HepG2 (cell line): ENCODE data around the gene CISD3. TPM values are rescaled to one million over a fixed set of nuclear protein-coding genes. Genes with fewer than 3 reads are reported as not detected.

ENCODE experiments used
- PRDM10 ChIP-seq: sonication (generic); formaldehyde crosslinking; IDR thresholded peaks from 2 replicates; pipeline ENCODE4 v1.4.0; 2020; ENCODE audit warnings: low read depth, missing genetic modification reagents
- SALL1 ChIP-seq: sonication (generic); formaldehyde crosslinking; IDR thresholded peaks from 2 replicates; pipeline ENCODE4 v1.8.0; 2022; ENCODE audit warnings: mild to moderate bottlenecking, missing genetic modification reagents
- U2AF2 ChIP-seq: fragments of 200-400 bp; formaldehyde crosslinking; IDR thresholded peaks from 2 replicates; pipeline ENCODE4 v1.6.1; 2017; ENCODE audit warnings: low read depth, mild to moderate bottlenecking, low read length
- ZFAT ChIP-seq: sonication (generic); formaldehyde crosslinking; conservative IDR thresholded peaks from 2 replicates; pipeline ENCODE4 v1.8.1; 2023; ENCODE audit warnings: missing genetic modification reagents, inconsistent platforms
- ZNF510 ChIP-seq: sonication (generic); formaldehyde crosslinking; IDR thresholded peaks from 2 replicates; pipeline ENCODE4 v1.4.0; 2020; ENCODE audit warnings: low read depth, mild to moderate bottlenecking, missing genetic modification reagents
- ZNF607 ChIP-seq: sonication (generic); formaldehyde crosslinking; IDR thresholded peaks from 2 replicates; pipeline ENCODE4 v1.5.1; 2020; ENCODE audit warnings: missing genetic modification reagents, mild to moderate bottlenecking, borderline replicate concordance
- ZNF749 ChIP-seq: sonication (generic); formaldehyde crosslinking; IDR thresholded peaks from 2 replicates; pipeline ENCODE4 v1.8.0; 2022; ENCODE audit warnings: mild to moderate bottlenecking, missing genetic modification reagents, moderate library complexity, borderline replicate concordance
- polyA plus RNA-seq, 8 experiments: library from polyadenylated mRNA; depleted of rRNA in 3 of 8; stranded (reverse) in 7 of 8; unstranded in 1 of 8; fragments of >200 nt; fragmentation: Illumina TruSeq in 4 of 8; extraction: Trizol in 4 of 8; gene quantifications; 2 replicates each; pipeline versions ENCODE4 v1.2.1 to v1.2.3, GENCODE V29; 2011 to 2016; ENCODE audit warnings: low read depth in 4 of 8, missing spikeins in 1 of 8, mixed read lengths in 1 of 8; ENCODE audit not compliant: insufficient read depth in 1 of 8
- total RNA-seq, 5 experiments: library from RNA; depleted of rRNA; stranded (reverse); fragments of >200 nt; fragmentation: Illumina TruSeq; extraction: Trizol; gene quantifications; 2 replicates each; pipeline ENCODE4 v1.2.3, GENCODE V29; 2016; ENCODE audit warnings: low read depth in 1 of 5
- TF ChIP-seq, protein P1 (sequence below), 2 experiments: fragments of 450-650 bp in 1 of 2; sonication (generic) in 1 of 2; formaldehyde crosslinking in 1 of 2; IDR thresholded peaks; 2 replicates each; pipeline versions ENCODE4 v1.6.1 to v1.8.0; 2016 to 2022; ENCODE audit warnings: antibody characterized with exemption in 1 of 2, mild to moderate bottlenecking in 1 of 2, missing genetic modification reagents in 1 of 2
- TF ChIP-seq, protein P2 (sequence below): IDR thresholded peaks from 2 replicates; pipeline ENCODE4 v1.6.1; 2012; ENCODE audit warnings: low read length, improper control_type of control experiment

The CISD3 gene
- total and polyA plus RNA-seq, 2 of the 13 experiments (the other 11 are each of a cell fraction or from before 2014, with no cell fraction given) = 30.0 to 34.1 TPM

GRCh38 chr17:38750312-38751121 lies 20.4 kb downstream of the CISD3 start (continued):
- TF ChIP-seq, protein P1, sequence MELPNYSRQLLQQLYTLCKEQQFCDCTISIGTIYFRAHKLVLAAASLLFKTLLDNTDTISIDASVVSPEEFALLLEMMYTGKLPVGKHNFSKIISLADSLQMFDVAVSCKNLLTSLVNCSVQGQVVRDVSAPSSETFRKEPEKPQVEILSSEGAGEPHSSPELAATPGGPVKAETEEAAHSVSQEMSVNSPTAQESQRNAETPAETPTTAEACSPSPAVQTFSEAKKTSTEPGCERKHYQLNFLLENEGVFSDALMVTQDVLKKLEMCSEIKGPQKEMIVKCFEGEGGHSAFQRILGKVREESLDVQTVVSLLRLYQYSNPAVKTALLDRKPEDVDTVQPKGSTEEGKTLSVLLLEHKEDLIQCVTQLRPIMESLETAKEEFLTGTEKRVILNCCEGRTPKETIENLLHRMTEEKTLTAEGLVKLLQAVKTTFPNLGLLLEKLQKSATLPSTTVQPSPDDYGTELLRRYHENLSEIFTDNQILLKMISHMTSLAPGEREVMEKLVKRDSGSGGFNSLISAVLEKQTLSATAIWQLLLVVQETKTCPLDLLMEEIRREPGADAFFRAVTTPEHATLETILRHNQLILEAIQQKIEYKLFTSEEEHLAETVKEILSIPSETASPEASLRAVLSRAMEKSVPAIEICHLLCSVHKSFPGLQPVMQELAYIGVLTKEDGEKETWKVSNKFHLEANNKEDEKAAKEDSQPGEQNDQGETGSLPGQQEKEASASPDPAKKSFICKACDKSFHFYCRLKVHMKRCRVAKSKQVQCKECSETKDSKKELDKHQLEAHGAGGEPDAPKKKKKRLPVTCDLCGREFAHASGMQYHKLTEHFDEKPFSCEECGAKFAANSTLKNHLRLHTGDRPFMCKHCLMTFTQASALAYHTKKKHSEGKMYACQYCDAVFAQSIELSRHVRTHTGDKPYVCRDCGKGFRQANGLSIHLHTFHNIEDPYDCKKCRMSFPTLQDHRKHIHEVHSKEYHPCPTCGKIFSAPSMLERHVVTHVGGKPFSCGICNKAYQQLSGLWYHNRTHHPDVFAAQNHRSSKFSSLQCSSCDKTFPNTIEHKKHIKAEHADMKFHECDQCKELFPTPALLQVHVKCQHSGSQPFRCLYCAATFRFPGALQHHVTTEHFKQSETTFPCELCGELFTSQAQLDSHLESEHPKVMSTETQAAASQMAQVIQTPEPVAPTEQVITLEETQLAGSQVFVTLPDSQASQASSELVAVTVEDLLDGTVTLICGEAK (IDR thresholded peaks at IDR 0.05) = no peak
- TF ChIP-seq, protein P1 (CRISPR knock-in tag; IDR thresholded peaks at IDR 0.05) = 0 out of 2 replicates have a peak, but pooled peaks have one; percentile 17
- peak; percentile 50; the same call in 1 of the 2 replicates for TF ChIP-seq SALL1 (CRISPR knock-in tag)
- TF ChIP-seq PRDM10 (CRISPR knock-in tag) = 0 out of 2 replicates have a peak, but pooled peaks have one; percentile 42
- 0 out of 2 replicates have a peak, but pooled peaks have one; percentile 17 for TF ChIP-seq ZFAT (CRISPR knock-in tag)
- 0 out of 2 replicates have a peak, but pooled peaks have one; percentile 32 for TF ChIP-seq ZNF607 (CRISPR knock-in tag)
- no peak for TF ChIP-seq U2AF2
- TF ChIP-seq ZNF510 (CRISPR knock-in tag) = 0 out of 2 replicates have a peak, but pooled peaks have one; percentile 1
- TF ChIP-seq ZNF749 (CRISPR knock-in tag) = no peak
- TF ChIP-seq, protein P2, sequence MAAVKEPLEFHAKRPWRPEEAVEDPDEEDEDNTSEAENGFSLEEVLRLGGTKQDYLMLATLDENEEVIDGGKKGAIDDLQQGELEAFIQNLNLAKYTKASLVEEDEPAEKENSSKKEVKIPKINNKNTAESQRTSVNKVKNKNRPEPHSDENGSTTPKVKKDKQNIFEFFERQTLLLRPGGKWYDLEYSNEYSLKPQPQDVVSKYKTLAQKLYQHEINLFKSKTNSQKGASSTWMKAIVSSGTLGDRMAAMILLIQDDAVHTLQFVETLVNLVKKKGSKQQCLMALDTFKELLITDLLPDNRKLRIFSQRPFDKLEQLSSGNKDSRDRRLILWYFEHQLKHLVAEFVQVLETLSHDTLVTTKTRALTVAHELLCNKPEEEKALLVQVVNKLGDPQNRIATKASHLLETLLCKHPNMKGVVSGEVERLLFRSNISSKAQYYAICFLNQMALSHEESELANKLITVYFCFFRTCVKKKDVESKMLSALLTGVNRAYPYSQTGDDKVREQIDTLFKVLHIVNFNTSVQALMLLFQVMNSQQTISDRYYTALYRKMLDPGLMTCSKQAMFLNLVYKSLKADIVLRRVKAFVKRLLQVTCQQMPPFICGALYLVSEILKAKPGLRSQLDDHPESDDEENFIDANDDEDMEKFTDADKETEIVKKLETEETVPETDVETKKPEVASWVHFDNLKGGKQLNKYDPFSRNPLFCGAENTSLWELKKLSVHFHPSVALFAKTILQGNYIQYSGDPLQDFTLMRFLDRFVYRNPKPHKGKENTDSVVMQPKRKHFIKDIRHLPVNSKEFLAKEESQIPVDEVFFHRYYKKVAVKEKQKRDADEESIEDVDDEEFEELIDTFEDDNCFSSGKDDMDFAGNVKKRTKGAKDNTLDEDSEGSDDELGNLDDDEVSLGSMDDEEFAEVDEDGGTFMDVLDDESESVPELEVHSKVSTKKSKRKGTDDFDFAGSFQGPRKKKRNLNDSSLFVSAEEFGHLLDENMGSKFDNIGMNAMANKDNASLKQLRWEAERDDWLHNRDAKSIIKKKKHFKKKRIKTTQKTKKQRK = no peak
